ENCODE results near the gene GNAS-AS1.

Gene GNAS-AS1

GRCh38 chr20:58850693-58851174 is at the start of gene GNAS-AS1:
TSS of gene GNAS-AS1 (minus strand) at chr20:58850902.
- H3K9me3 ChIP-seq (ENCODE audit: control insufficient read depth, insufficient read depth, low read length): no peaks in the 10 kb centered on the region
- peak within 1 kb of the TSS; percentile 98 for H3K9ac ChIP-seq (ENCODE audit: low read depth, low read length)
- peak within 1 kb of the TSS; percentile 94 for H3K4me3 ChIP-seq (ENCODE audit: low read depth, low read length)
- H3K27me3 ChIP-seq (ENCODE audit: control insufficient read depth, insufficient read depth, low read length): peaks cover 37% of the 10 kb centered on the region
- H3K4me1 ChIP-seq (ENCODE audit: control insufficient read depth, insufficient read depth, low read length): peaks cover 26% of the 10 kb centered on the region
- peaks cover 10% of the 10 kb centered on the region for H3K36me3 ChIP-seq (ENCODE audit: control insufficient read depth, insufficient read depth, low read length)

GRCh38 chr20:58900397-58900796 is 49.7 kb upstream of the GNAS-AS1 start:
- Histone ChIP-seq H3K4me3 (ENCODE audit: low read depth, low read length) (no peak overlapping the region), H3K27me3 (ENCODE audit: control insufficient read depth, insufficient read depth, low read length) (no peaks in the 10 kb centered on the region), H3K9me3 (ENCODE audit: control insufficient read depth, insufficient read depth, low read length) (no peaks in the 10 kb centered on the region), H3K4me1 (ENCODE audit: control insufficient read depth, insufficient read depth, low read length) (peaks cover 48% of the 10 kb centered on the region), H3K9ac (ENCODE audit: low read depth, low read length) (no peak overlapping the region), H3K36me3 (ENCODE audit: control insufficient read depth, insufficient read depth, low read length) (peaks cover 17% of the 10 kb centered on the region)

GRCh38 chr20:58899512-58899911 is 48.8 kb upstream of the GNAS-AS1 start:
- Histone ChIP-seq H3K9ac (ENCODE audit: low read depth, low read length) (no peak overlapping the region), H3K9me3 (ENCODE audit: control insufficient read depth, insufficient read depth, low read length) (no peaks in the 10 kb centered on the region), H3K4me3 (ENCODE audit: low read depth, low read length) (no peak overlapping the region), H3K27me3 (ENCODE audit: control insufficient read depth, insufficient read depth, low read length) (no peaks in the 10 kb centered on the region), H3K36me3 (ENCODE audit: control insufficient read depth, insufficient read depth, low read length) (peaks cover 10% of the 10 kb centered on the region), H3K4me1 (ENCODE audit: control insufficient read depth, insufficient read depth, low read length) (peaks cover 56% of the 10 kb centered on the region)

- Histone ChIP-seq H3K4me3 (ENCODE audit: low read depth, low read length) (no peak overlapping the region), H3K9me3 (ENCODE audit: control insufficient read depth, insufficient read depth, low read length) (no peaks in the 10 kb centered on the region), H3K36me3 (ENCODE audit: control insufficient read depth, insufficient read depth, low read length) (peaks cover 6% of the 10 kb centered on the region), H3K27me3 (ENCODE audit: control insufficient read depth, insufficient read depth, low read length) (no peaks in the 10 kb centered on the region), H3K4me1 (ENCODE audit: control insufficient read depth, insufficient read depth, low read length) (peaks cover 63% of the 10 kb centered on the region), H3K9ac (ENCODE audit: low read depth, low read length) (no peak overlapping the region)
These were observed 48.1 kb upstream of the GNAS-AS1 start for GRCh38 chr20:58898629-58899408.

GRCh38 chr20:58897488-58897887 is 46.8 kb upstream of the GNAS-AS1 start:
- Histone ChIP-seq H3K4me3 (ENCODE audit: low read depth, low read length) (peak overlapping the region; percentile 3), H3K36me3 (ENCODE audit: control insufficient read depth, insufficient read depth, low read length) (no peaks in the 10 kb centered on the region), H3K9ac (ENCODE audit: low read depth, low read length) (no peak overlapping the region), H3K9me3 (ENCODE audit: control insufficient read depth, insufficient read depth, low read length) (no peaks in the 10 kb centered on the region), H3K27me3 (ENCODE audit: control insufficient read depth, insufficient read depth, low read length) (no peaks in the 10 kb centered on the region), H3K4me1 (ENCODE audit: control insufficient read depth, insufficient read depth, low read length) (peaks cover 68% of the 10 kb centered on the region)

GRCh38 chr20:58896820-58897219 is 46.1 kb upstream of the GNAS-AS1 start:
- Histone ChIP-seq H3K36me3 (ENCODE audit: control insufficient read depth, insufficient read depth, low read length) (no peaks in the 10 kb centered on the region), H3K27me3 (ENCODE audit: control insufficient read depth, insufficient read depth, low read length) (no peaks in the 10 kb centered on the region), H3K9ac (ENCODE audit: low read depth, low read length) (no peak overlapping the region), H3K9me3 (ENCODE audit: control insufficient read depth, insufficient read depth, low read length) (no peaks in the 10 kb centered on the region), H3K4me3 (ENCODE audit: low read depth, low read length) (no peak overlapping the region), H3K4me1 (ENCODE audit: control insufficient read depth, insufficient read depth, low read length) (peaks cover 63% of the 10 kb centered on the region)

GRCh38 chr20:58895448-58896180 is 44.9 kb upstream of the GNAS-AS1 start:
- Histone ChIP-seq H3K4me3 (ENCODE audit: low read depth, low read length) (peak overlapping the region; percentile 18), H3K9me3 (ENCODE audit: control insufficient read depth, insufficient read depth, low read length) (no peaks in the 10 kb centered on the region), H3K27me3 (ENCODE audit: control insufficient read depth, insufficient read depth, low read length) (no peaks in the 10 kb centered on the region), H3K36me3 (ENCODE audit: control insufficient read depth, insufficient read depth, low read length) (no peaks in the 10 kb centered on the region), H3K9ac (ENCODE audit: low read depth, low read length) (no peak overlapping the region), H3K4me1 (ENCODE audit: control insufficient read depth, insufficient read depth, low read length) (peaks cover 59% of the 10 kb centered on the region)

- Histone ChIP-seq H3K36me3 (ENCODE audit: control insufficient read depth, insufficient read depth, low read length) (no peaks in the 10 kb centered on the region), H3K9ac (ENCODE audit: low read depth, low read length) (no peak overlapping the region), H3K27me3 (ENCODE audit: control insufficient read depth, insufficient read depth, low read length) (no peaks in the 10 kb centered on the region), H3K4me3 (ENCODE audit: low read depth, low read length) (peak overlapping the region; percentile 18), H3K4me1 (ENCODE audit: control insufficient read depth, insufficient read depth, low read length) (peaks cover 52% of the 10 kb centered on the region), H3K9me3 (ENCODE audit: control insufficient read depth, insufficient read depth, low read length) (no peaks in the 10 kb centered on the region)
These were observed 44.1 kb upstream of the GNAS-AS1 start for GRCh38 chr20:58894652-58895447.

GRCh38 chr20:58893355-58894120 is 42.8 kb upstream of the GNAS-AS1 start:
- Histone ChIP-seq H3K4me1 (ENCODE audit: control insufficient read depth, insufficient read depth, low read length) (peaks cover 48% of the 10 kb centered on the region), H3K27me3 (ENCODE audit: control insufficient read depth, insufficient read depth, low read length) (no peaks in the 10 kb centered on the region), H3K36me3 (ENCODE audit: control insufficient read depth, insufficient read depth, low read length) (peaks cover 1% of the 10 kb centered on the region), H3K9me3 (ENCODE audit: control insufficient read depth, insufficient read depth, low read length) (no peaks in the 10 kb centered on the region), H3K9ac (ENCODE audit: low read depth, low read length) (no peak overlapping the region), H3K4me3 (ENCODE audit: low read depth, low read length) (peak overlapping the region; percentile 59)

GRCh38 chr20:58892932-58893224 is 42.2 kb upstream of the GNAS-AS1 start:
- peak overlapping the region; percentile 59 for H3K4me3 ChIP-seq (ENCODE audit: low read depth, low read length)
- H3K9me3 ChIP-seq (ENCODE audit: control insufficient read depth, insufficient read depth, low read length): no peaks in the 10 kb centered on the region
- H3K4me1 ChIP-seq (ENCODE audit: control insufficient read depth, insufficient read depth, low read length): peaks cover 42% of the 10 kb centered on the region
- H3K27me3 ChIP-seq (ENCODE audit: control insufficient read depth, insufficient read depth, low read length): no peaks in the 10 kb centered on the region
- peak overlapping the region; percentile 14 for H3K9ac ChIP-seq (ENCODE audit: low read depth, low read length)
- H3K36me3 ChIP-seq (ENCODE audit: control insufficient read depth, insufficient read depth, low read length): peaks cover 3% of the 10 kb centered on the region

Data from iPS-15b (cell line).